HepG2 (cell line): ENCODE measurements around the gene GPR156. TPM values are rescaled to one million over a fixed set of nuclear protein-coding genes. Genes with fewer than 3 reads are reported as not detected.

ENCODE experiments used
- DRAP1 ChIP-seq: IDR thresholded peaks from 2 replicates; pipeline ENCODE4 v1.6.1; 2016; ENCODE audit warnings: missing genetic modification reagents, missing compliant biosample characterization
- FOXA1 ChIP-seq, 2 experiments: fragments of 450-650 bp in 1 of 2; sonication (generic) in 1 of 2; formaldehyde crosslinking in 1 of 2; IDR thresholded peaks; 2 replicates each; pipeline versions ENCODE4 v1.4.0 to v1.6.1; 2016 to 2020; ENCODE audit warnings: missing genetic modification reagents in 1 of 2
- FOXP1 ChIP-seq, 2 experiments: fragments of 450-650 bp in 1 of 2; IDR thresholded peaks; 2 replicates each; pipeline ENCODE4 v1.6.1; 2017 to 2018; ENCODE audit warnings: antibody characterized with exemption in 1 of 2
- SALL2 ChIP-seq: sonication (generic); formaldehyde crosslinking; IDR thresholded peaks from 2 replicates; pipeline ENCODE4 v1.8.1; 2023; ENCODE audit warnings: mild to moderate bottlenecking, missing genetic modification reagents, inconsistent platforms
- SMARCC2 ChIP-seq: fragments of 450-650 bp; IDR thresholded peaks from 2 replicates; pipeline ENCODE4 v1.6.1; 2017; ENCODE audit warnings: antibody characterized with exemption, mild to moderate bottlenecking
- SOX13 ChIP-seq, 3 experiments: fragments of 450-650 bp in 1 of 3; sonication (generic) in 1 of 3; formaldehyde crosslinking in 1 of 3; IDR thresholded peaks in 2 of 3; conservative IDR thresholded peaks in 1 of 3; 2 replicates each; pipeline versions ENCODE4 v1.5.0 to v1.6.1; 2016 to 2020; ENCODE audit warnings: antibody characterized with exemption in 1 of 3, mild to moderate bottlenecking in 1 of 3, missing compliant biosample characterization in 1 of 3, missing genetic modification reagents in 1 of 3, moderate library complexity in 1 of 3
- ZBTB37 ChIP-seq: sonication (generic); formaldehyde crosslinking; IDR thresholded peaks from 2 replicates; pipeline ENCODE4 v1.4.0; 2020; ENCODE audit warnings: mild to moderate bottlenecking, missing genetic modification reagents
- ZNF180 ChIP-seq: sonication (generic); formaldehyde crosslinking; IDR thresholded peaks from 2 replicates; pipeline ENCODE4 v1.4.0; 2020; ENCODE audit warnings: low read depth, missing genetic modification reagents, borderline replicate concordance
- ZNF296 ChIP-seq: sonication (generic); formaldehyde crosslinking; conservative IDR thresholded peaks from 2 replicates; pipeline ENCODE4 v1.5.0; 2020; ENCODE audit warnings: mild to moderate bottlenecking, missing genetic modification reagents
- ZNF446 ChIP-seq: sonication (generic); formaldehyde crosslinking; IDR thresholded peaks from 2 replicates; pipeline ENCODE4 v1.5.0; 2020; ENCODE audit warnings: mild to moderate bottlenecking, missing genetic modification reagents
- ZNF772 ChIP-seq: sonication (generic); formaldehyde crosslinking; IDR thresholded peaks from 2 replicates; pipeline ENCODE4 v1.5.0; 2020; ENCODE audit warnings: mild to moderate bottlenecking, missing genetic modification reagents
- polyA plus RNA-seq, 8 experiments: library from polyadenylated mRNA; depleted of rRNA in 3 of 8; stranded (reverse) in 7 of 8; unstranded in 1 of 8; fragments of >200 nt; fragmentation: Illumina TruSeq in 4 of 8; extraction: Trizol in 4 of 8; gene quantifications; 2 replicates each; pipeline versions ENCODE4 v1.2.1 to v1.2.3, GENCODE V29; 2011 to 2016; ENCODE audit warnings: low read depth in 4 of 8, missing spikeins in 1 of 8, mixed read lengths in 1 of 8; ENCODE audit not compliant: insufficient read depth in 1 of 8
- total RNA-seq, 5 experiments: library from RNA; depleted of rRNA; stranded (reverse); fragments of >200 nt; fragmentation: Illumina TruSeq; extraction: Trizol; gene quantifications; 2 replicates each; pipeline ENCODE4 v1.2.3, GENCODE V29; 2016; ENCODE audit warnings: low read depth in 1 of 5
- TF ChIP-seq, protein P1 (sequence below): sonication (generic); formaldehyde crosslinking; IDR thresholded peaks from 2 replicates; pipeline ENCODE4 v1.4.0; 2020; ENCODE audit warnings: mild to moderate bottlenecking, missing genetic modification reagents
- TF ChIP-seq, protein P2 (sequence below): sonication (generic); formaldehyde crosslinking; conservative IDR thresholded peaks from 2 replicates; pipeline ENCODE4 v1.4.0; 2020; ENCODE audit warnings: mild to moderate bottlenecking, missing genetic modification reagents, moderate library complexity

GPR156 gene
- total and polyA plus RNA-seq, 2 of the 13 experiments (the other 11 are each of a cell fraction or from before 2014, with no cell fraction given): not detected

DNA sequence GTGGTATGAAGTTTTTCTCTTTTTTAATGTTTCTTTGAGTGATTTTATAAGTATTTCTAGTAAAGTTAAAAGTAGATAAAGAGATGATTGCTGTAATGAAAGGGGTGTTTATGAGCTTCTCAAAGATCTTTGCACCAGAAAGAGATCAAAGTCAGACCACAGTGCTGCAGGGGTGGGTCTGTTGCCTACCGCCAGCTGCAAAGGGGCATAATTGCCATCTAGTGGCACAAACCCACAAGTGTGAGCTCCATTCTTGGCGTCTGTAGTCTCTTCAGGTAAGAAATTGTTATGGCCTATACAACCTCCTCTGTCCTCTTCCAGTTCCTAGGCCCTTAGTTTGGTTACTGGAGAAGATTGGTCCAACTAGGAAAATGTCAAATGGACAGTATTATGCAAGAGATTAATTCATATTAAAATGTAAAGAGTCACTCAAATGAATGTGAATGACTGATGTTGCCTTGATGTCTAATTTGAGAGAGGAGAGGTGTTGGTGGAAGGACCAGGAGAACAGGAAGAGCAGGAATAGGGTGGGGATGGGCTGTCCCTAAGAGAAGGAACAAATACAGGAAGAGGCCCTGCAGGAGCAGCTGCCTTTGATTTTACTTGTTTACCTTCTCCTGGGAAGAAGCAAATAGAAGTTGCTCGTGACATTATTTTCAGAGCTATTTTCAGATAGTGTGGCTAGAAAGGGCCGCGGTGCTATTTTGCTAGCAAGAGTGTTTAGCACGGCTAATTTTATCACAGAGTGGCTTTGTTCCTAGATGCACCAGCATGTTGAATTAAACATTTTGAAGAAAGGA lies 137.8 kb downstream of the GPR156 start (continued):
- TF ChIP-seq, protein P1, sequence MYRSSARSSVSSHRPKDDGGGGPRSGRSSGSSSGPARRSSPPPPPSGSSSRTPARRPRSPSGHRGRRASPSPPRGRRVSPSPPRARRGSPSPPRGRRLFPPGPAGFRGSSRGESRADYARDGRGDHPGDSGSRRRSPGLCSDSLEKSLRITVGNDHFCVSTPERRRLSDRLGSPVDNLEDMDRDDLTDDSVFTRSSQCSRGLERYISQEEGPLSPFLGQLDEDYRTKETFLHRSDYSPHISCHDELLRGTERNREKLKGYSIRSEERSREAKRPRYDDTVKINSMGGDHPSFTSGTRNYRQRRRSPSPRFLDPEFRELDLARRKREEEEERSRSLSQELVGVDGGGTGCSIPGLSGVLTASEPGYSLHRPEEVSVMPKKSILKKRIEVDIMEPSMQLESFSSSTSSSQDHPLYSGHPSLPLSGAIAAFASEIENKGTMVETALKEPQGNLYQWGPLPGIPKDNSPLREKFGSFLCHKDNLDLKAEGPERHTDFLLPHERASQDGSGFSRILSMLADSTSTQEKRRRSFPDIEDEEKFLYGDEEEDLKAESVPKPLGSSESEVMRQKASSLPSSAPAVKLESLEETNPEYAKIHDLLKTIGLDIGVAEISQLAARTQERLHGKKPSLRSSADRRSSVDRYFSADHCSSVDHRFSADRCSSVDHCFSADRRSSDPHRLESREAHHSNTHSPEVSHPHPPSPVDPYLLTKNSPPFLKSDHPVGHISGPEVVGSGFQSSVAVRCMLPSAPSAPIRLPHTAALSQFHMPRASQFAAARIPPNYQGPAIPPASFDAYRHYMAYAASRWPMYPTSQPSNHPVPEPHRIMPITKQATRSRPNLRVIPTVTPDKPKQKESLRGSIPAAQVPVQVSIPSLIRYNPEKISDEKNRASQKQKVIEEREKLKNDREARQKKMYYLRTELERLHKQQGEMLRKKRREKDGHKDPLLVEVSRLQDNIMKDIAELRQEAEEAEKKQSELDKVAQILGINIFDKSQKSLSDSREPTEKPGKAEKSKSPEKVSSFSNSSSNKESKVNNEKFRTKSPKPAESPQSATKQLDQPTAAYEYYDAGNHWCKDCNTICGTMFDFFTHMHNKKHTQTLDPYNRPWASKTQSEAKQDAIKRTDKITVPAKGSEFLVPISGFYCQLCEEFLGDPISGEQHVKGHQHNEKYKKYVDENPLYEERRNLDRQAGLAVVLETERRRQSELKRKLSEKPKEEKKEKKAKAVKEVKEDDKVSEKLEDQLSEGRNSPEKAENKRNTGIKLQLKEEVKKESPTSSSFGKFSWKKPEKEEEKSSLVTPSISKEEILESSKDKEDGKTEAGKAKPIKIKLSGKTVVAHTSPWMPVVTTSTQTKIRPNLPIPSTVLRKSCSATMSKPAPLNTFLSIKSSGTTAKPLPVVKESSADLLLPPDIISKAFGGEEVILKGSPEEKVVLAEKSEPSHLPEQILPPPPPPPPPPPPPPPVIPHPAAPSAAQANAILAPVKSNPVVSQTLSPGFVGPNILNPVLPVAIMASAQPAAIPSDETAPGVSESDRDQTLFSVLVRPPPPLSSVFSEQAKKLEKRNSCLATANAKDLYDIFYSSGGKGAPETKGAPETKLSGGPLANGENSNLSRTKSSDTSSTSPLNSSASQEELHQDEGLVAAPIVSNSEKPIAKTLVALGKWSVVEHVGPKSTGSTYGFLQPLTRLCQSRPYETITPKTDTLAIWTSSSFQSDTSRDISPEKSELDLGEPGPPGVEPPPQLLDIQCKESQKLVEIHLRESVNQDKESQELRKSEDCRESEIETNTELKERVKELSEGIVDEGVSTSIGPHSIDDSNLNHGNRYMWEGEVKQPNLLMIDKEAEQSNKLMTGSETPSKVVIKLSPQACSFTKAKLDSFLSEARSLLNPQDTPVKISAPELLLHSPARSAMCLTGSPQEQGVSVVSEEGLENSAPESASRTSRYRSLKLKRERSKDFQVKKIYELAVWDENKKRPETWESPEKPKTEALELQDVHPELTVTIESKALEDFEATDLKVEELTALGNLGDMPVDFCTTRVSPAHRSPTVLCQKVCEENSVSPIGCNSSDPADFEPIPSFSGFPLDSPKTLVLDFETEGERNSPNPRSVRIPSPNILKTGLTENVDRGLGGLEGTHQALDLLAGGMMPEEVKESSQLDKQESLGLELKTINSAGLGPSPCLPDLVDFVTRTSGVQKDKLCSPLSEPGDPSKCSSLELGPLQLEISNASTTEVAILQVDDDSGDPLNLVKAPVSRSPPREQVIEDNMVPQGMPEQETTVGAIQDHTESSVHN (CRISPR knock-in tag): no peak
- TF ChIP-seq ZNF296: no peak
- TF ChIP-seq SALL2 (CRISPR knock-in tag): no peak
- TF ChIP-seq ZNF772 (CRISPR knock-in tag): no peak
- TF ChIP-seq FOXA1 (IDR thresholded peaks at IDR 0.05): no peak
- peak; percentile 37; the same call in 1 of the 2 replicates for TF ChIP-seq FOXA1 (CRISPR knock-in tag; IDR thresholded peaks at IDR 0.05)
- TF ChIP-seq, protein P2, sequence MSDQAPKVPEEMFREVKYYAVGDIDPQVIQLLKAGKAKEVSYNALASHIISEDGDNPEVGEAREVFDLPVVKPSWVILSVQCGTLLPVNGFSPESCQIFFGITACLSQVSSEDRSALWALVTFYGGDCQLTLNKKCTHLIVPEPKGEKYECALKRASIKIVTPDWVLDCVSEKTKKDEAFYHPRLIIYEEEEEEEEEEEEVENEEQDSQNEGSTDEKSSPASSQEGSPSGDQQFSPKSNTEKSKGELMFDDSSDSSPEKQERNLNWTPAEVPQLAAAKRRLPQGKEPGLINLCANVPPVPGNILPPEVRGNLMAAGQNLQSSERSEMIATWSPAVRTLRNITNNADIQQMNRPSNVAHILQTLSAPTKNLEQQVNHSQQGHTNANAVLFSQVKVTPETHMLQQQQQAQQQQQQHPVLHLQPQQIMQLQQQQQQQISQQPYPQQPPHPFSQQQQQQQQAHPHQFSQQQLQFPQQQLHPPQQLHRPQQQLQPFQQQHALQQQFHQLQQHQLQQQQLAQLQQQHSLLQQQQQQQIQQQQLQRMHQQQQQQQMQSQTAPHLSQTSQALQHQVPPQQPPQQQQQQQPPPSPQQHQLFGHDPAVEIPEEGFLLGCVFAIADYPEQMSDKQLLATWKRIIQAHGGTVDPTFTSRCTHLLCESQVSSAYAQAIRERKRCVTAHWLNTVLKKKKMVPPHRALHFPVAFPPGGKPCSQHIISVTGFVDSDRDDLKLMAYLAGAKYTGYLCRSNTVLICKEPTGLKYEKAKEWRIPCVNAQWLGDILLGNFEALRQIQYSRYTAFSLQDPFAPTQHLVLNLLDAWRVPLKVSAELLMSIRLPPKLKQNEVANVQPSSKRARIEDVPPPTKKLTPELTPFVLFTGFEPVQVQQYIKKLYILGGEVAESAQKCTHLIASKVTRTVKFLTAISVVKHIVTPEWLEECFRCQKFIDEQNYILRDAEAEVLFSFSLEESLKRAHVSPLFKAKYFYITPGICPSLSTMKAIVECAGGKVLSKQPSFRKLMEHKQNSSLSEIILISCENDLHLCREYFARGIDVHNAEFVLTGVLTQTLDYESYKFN (CRISPR knock-in tag): peak; percentile 64; the same call in 1 of the 2 replicates
- no peak for TF ChIP-seq ZNF180 (CRISPR knock-in tag)
- TF ChIP-seq FOXP1 (IDR thresholded peaks at IDR 0.05): no peak
- peak; percentile 53 for TF ChIP-seq FOXP1 (CRISPR knock-in tag; IDR thresholded peaks at IDR 0.05)
- TF ChIP-seq SMARCC2: no peak
- TF ChIP-seq DRAP1: no peak
- no peak for TF ChIP-seq ZNF446 (CRISPR knock-in tag)
- no peak for TF ChIP-seq ZBTB37
- TF ChIP-seq SOX13 (IDR thresholded peaks at IDR 0.05): no peak
- peak in 1 of 2 experiments; percentile 32; a peak in 1 of 4 replicates for TF ChIP-seq SOX13 (CRISPR knock-in tag; conservative IDR thresholded peaks at IDR 0.05 in 1 of 2, IDR thresholded peaks at IDR 0.05 in 1 of 2)
